ENCODE data around the gene TMEM44. TPM values are rescaled to one million over a fixed set of nuclear protein-coding genes. Genes with fewer than 3 reads are reported as not detected.

TMEM44 gene
- total RNA-seq, 1 donor from 2014 or later = 10.4 TPM

DNA sequence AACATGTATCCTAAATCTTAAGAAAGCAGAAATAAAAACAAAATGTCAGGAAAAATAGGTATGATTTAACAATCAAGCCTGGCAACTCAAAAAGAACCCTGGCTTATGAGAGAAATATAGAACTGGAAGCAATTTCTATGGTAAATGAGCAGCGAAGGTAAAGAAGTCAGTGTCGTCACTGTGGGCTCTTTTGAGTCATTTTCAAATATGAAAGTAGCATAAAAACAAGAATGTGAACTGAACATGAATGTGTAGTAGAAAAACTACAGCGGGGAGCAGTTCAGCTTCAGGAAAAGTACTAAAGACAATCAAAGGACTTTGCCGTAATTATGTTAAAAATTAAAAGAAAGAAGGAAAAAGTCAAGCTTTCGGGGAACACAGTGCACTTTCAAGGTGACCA is 21.2 kb upstream of the TMEM44 start:
- no peak overlapping the region for H2AFZ ChIP-seq (replicated peaks)

DNA sequence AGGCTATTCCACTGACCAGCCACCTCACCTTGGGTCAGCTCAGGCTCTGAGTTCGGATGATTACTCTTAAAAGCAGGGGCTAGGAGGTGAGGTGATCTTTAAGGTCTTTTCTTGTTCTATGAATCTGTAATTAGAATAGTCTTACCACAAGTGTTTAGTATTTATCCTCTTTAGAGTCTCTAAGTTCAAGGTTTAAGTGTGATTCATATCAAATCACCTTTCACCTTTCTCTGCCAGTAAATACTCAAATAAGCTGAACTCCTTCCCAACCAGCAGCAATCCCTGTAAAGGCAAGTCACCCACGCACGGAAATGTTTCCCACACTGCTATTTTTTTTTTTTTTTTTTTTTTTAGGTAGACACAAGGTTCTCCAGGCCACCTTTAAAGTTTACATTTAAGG is 14.5 kb upstream of the TMEM44 start:
- H3K27me3 Mint-ChIP-seq (ENCODE audit: insufficient read depth, low read depth) = no peaks in the 10 kb centered on the region
- peaks cover 6% of the 10 kb centered on the region for H3K36me3 ChIP-seq
- H3K9ac ChIP-seq = no peak overlapping the region
- no peak overlapping the region for H3K27ac Mint-ChIP-seq
- H3K4me3 ChIP-seq = no peak overlapping the region
- H4K20me1 ChIP-seq (ENCODE audit: low read depth) = no peaks in the 10 kb centered on the region
- H3K27me3 ChIP-seq = no peaks in the 10 kb centered on the region
- no peak overlapping the region for H3K4me3 Mint-ChIP-seq
- no peak overlapping the region for H2AFZ ChIP-seq (replicated peaks)
- no peaks in the 10 kb centered on the region for H3K9me3 Mint-ChIP-seq
- no peaks in the 10 kb centered on the region for H3K4me1 ChIP-seq
- H3K9me3 ChIP-seq (ENCODE audit: low read depth) = no peaks in the 10 kb centered on the region
- no peaks in the 10 kb centered on the region for H3K4me1 Mint-ChIP-seq
- no peak for DNase-seq (ENCODE audit: low spot score)
- TF ChIP-seq EZH2 (IDR thresholded peaks at IDR 0.05) = no peak
- TF ChIP-seq, protein P1, sequence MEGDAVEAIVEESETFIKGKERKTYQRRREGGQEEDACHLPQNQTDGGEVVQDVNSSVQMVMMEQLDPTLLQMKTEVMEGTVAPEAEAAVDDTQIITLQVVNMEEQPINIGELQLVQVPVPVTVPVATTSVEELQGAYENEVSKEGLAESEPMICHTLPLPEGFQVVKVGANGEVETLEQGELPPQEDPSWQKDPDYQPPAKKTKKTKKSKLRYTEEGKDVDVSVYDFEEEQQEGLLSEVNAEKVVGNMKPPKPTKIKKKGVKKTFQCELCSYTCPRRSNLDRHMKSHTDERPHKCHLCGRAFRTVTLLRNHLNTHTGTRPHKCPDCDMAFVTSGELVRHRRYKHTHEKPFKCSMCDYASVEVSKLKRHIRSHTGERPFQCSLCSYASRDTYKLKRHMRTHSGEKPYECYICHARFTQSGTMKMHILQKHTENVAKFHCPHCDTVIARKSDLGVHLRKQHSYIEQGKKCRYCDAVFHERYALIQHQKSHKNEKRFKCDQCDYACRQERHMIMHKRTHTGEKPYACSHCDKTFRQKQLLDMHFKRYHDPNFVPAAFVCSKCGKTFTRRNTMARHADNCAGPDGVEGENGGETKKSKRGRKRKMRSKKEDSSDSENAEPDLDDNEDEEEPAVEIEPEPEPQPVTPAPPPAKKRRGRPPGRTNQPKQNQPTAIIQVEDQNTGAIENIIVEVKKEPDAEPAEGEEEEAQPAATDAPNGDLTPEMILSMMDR (IDR thresholded peaks at IDR 0.05) = no peak
- TF ChIP-seq EZH2phosphoT487 (IDR thresholded peaks at IDR 0.05) = no peak
- H3K79me2 ChIP-seq (ENCODE audit: low read depth) = no peaks in the 10 kb centered on the region
- H3K4me2 ChIP-seq = no peak overlapping the region
- peaks cover 25% of the 10 kb centered on the region for H3K36me3 Mint-ChIP-seq
- H3K27ac ChIP-seq = no peak overlapping the region
- no peaks in the 10 kb centered on the region for H3F3A ChIP-seq (ENCODE audit: low read depth)

More for the DNA sequence above, 21.2 kb upstream of the TMEM44 start:
- Mint-ChIP-seq H3K9me3 (no peaks in the 10 kb centered on the region), H3K27ac (no peak overlapping the region), H3K27me3 (ENCODE audit: insufficient read depth, low read depth) (no peaks in the 10 kb centered on the region), H3K4me1 (no peaks in the 10 kb centered on the region), H3K36me3 (peaks cover 32% of the 10 kb centered on the region), H3K4me3 (no peak overlapping the region)
- Histone ChIP-seq H3K4me1 (no peaks in the 10 kb centered on the region), H3K4me2 (no peak overlapping the region), H3K36me3 (peaks cover 11% of the 10 kb centered on the region), H3K9ac (no peak overlapping the region), H3K9me3 (ENCODE audit: low read depth) (no peaks in the 10 kb centered on the region), H3K79me2 (ENCODE audit: low read depth) (peaks cover 3% of the 10 kb centered on the region), H4K20me1 (ENCODE audit: low read depth) (no peaks in the 10 kb centered on the region), H3K27ac (no peak overlapping the region), H3F3A (ENCODE audit: low read depth) (no peaks in the 10 kb centered on the region), H3K4me3 (no peak overlapping the region), H3K27me3 (no peaks in the 10 kb centered on the region)
- no peak for DNase-seq (ENCODE audit: low spot score)
- TF ChIP-seq EZH2phosphoT487 (IDR thresholded peaks at IDR 0.05) (no peak), EZH2 (IDR thresholded peaks at IDR 0.05) (no peak)
- TF ChIP-seq, protein P1 (IDR thresholded peaks at IDR 0.05) = no peak

DNA sequence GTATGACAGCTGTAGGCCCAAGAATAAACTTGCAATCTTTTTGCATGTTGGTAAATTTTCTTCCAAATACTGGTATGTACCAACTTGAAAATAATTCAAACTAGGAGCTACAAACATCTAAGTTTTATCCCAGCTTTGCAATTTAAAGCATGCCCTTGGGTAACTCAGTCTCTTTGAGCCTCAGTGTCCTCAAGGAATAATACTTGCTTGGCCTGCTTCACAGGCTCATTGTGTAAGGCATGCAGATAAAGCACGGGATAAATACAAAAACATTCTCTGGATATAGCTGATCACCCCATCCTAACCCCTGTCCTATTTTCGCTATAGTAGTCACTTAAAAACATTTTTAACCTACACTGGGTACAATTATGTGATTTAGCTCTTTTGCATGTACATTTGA is 9.6 kb upstream of the TMEM44 start:
- H3K27ac Mint-ChIP-seq = no peak overlapping the region
- Histone ChIP-seq H3K4me2 (no peak overlapping the region), H2AFZ (replicated peaks) (no peak overlapping the region), H4K20me1 (ENCODE audit: low read depth) (no peaks in the 10 kb centered on the region), H3K36me3 (peaks cover 2% of the 10 kb centered on the region), H3K9ac (no peak overlapping the region), H3K9me3 (ENCODE audit: low read depth) (no peaks in the 10 kb centered on the region), H3K4me3 (no peak overlapping the region), H3K4me1 (no peaks in the 10 kb centered on the region), H3F3A (ENCODE audit: low read depth) (no peaks in the 10 kb centered on the region), H3K79me2 (ENCODE audit: low read depth) (no peaks in the 10 kb centered on the region), H3K27me3 (no peaks in the 10 kb centered on the region), H3K27ac (no peak overlapping the region)
- no peak overlapping the region for H3K4me3 Mint-ChIP-seq
- H3K36me3 Mint-ChIP-seq = peaks cover 36% of the 10 kb centered on the region
- no peaks in the 10 kb centered on the region for H3K4me1 Mint-ChIP-seq
- no peaks in the 10 kb centered on the region for H3K9me3 Mint-ChIP-seq
- no peak for DNase-seq (ENCODE audit: low spot score)
- TF ChIP-seq, protein P1 (IDR thresholded peaks at IDR 0.05) = no peak
- TF ChIP-seq EZH2 (IDR thresholded peaks at IDR 0.05) (no peak), EZH2phosphoT487 (IDR thresholded peaks at IDR 0.05) (no peak)
- peaks cover 5% of the 10 kb centered on the region for H3K27me3 Mint-ChIP-seq (ENCODE audit: insufficient read depth, low read depth)
